ENCODE measurements around the gene CDH22.

- no peak for TF ChIP-seq CTCF (IDR thresholded peaks at IDR 0.05)
- no peak for TF ChIP-seq EZH2 (IDR thresholded peaks at IDR 0.05)
- no peak for TF ChIP-seq EZH2phosphoT487 (IDR thresholded peaks at IDR 0.05)
These were observed 30.7 kb upstream of the CDH22 start for GRCh38 chr20:46339037-46339436.
